ENCODE results near the gene SIK3.

The SIK3 gene

DNA sequence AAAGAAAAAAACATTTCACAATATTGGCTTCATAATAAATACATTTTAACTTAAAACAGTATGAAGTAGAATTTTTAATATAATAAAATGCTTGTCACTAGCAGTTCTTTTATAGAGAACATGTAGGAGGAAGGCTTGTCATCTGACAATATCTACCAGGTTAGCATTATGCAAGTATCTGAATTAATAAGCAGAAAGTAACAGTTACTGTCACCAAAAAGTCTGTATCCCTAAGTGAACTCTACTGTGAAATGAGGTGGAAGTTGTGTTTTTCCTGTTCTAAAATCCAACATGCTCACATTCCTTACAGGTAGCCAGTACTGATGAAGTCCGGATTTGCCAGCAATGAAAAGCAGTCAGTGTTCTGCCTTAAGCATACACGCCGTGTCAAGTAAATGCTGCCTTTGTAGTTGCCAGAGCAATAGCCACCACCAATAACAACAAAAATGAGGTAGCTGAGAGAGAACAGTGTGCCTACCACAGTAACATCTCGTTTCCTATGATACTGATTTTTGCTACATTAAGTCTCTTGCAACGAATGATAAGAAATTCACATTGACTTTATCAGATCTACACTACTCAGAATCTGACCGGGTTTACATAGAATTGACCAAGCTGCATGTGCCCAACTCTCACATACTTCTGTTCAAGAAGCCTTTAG, 95.5 kb downstream of the SIK3 start:
- DNase-seq, result no peak

DNA sequence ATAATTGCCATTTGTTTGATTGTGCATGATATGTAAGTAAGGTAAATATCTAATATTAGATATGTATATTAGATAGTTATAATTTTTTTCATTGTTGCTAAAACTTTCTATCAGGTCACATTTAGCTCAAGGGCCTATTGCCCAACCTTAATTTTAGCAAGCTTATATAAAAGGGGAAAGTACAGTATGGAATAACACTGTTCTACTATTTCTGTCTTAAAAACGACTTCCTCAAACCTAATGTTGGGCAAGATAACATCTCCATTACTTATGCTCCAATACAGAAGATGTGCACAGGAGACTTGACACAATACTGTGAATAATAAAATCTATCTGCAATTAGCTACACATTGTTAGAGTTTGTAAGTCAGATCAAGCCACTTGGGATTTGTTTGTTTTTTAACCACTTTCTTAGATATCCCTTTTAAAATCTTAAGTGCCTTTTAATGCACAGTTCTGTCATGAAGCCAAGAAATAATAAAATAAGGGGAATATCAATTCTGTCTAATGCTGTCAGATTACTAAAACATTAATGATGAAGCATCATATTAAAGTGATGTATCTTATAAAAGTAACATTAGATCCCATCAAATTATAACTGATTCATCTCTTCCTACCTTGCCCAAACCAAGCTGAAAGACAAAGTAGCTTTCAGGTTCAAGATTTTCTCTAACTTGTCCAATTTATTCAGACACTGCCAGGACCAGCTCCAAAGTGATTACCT, 98.1 kb downstream of the SIK3 start:
- no peak for DNase-seq

- no peak for DNase-seq
Observed at GRCh38 chr11:116997071-116997470, 101.2 kb downstream of the SIK3 start.

GRCh38 chr11:116994195-116994594, 104.0 kb downstream of the SIK3 start:
- DNase-seq, result no peak

GRCh38 chr11:116993599-116993998, 104.6 kb downstream of the SIK3 start:
- no peak for DNase-seq

DNA sequence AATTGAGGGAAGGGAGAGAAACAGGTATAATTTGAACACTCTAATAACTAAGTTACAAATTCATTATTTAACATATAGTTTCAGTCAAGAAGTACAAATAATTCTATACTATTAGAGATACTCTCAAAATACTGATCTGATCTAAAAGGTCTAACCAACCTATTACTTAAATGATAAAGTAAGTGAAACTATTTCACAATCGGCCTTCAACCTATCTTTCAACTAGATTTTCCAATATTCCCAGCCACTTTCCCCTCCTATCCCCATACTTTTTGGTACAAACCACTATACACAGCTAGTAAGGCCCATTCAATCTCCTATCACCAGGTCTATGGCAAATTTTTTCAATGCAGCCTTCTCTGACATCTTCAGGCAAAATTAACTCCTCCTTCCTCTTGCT, 106.7 kb downstream of the SIK3 start:
- DNase-seq, result no peak

DNA sequence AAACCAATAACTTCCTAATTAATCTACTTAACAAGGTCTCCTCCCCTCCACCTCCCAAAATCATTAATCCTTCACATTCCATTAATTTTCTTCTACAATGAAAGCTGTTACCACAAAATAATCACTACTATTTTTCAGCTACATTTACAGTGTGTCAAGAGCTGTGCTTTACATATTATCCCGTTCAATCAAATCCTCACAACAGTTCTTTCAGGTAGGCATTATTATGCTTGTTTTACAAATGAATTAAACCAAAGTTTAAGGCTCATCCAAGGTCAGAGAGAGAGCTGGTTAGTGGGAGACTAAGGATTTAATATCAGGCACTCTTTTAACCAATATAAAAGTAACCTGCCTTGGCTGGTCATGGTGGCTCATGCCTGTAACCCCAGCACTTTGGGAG, 107.4 kb downstream of the SIK3 start:
- no peak for DNase-seq

- DNase-seq, result peak in 1 of 2 experiments; percentile 46
Observed at GRCh38 chr11:116990061-116990473, 108.2 kb downstream of the SIK3 start.

DNA sequence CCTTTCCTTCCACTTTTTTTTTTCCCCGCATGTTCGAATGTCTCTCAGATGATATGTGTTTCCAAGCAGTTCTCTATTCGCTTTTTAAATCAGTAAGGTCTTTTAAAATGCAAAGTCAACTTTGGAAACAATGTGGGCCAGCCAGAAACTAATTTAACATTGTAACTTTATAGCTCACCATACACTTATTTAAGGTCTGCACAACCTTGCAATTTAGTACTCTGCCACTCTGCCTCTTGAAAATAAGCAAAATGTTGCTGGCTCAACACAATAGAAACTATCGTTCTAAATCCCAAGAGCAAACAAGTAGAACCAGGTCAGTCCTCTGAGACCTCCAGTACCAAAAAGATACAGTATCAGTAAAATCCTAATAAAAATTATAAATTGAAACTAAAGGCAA, 109.0 kb downstream of the SIK3 start:
- no peak for DNase-seq

DNA sequence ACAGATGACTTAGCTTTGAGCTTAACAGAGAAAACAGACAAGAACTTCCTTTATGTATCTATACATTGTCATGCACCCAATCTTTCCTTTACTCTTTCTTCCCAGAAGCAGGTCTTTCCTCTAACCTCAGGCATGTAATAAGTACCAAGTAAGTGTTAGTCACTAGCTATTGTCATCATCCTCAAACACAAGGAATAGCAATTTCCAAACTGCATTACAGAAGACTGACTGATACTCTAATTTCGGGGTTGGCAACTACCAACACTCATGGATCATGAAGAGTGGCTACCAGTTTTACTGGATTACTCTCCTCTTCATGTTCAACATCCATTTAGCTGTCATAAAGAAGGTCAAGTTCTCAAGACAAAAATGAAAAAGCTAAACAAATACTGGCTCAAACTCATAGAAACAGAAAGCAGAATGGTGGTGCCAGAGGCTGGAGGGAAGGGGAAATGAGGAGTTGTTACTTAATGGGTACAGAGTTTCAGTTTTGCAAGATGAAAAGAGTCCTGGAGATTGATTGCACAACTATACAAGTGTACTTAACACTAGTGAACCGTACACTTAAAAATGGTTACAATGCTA, 111.6 kb downstream of the SIK3 start:
- no peak for DNase-seq

DNA sequence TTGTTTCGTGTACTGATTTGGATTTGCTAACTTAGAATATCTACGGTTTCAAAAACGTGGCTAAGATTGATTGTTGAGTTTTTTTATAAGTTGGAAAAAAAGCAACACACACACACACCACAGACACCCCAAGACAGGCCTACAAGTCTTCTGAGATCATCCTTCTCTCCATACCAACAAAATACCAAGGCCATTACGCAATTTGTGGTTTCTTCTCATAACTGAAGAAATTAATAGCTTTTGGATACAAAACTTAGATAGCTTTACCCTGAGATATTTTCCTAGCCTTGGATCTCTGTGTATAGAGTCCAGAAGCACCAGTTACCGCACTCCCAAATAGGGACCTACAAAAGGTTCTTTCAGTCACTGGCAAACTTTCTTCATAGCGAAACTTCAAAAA, 113.6 kb downstream of the SIK3 start:
- DNase-seq, result no peak

DNA sequence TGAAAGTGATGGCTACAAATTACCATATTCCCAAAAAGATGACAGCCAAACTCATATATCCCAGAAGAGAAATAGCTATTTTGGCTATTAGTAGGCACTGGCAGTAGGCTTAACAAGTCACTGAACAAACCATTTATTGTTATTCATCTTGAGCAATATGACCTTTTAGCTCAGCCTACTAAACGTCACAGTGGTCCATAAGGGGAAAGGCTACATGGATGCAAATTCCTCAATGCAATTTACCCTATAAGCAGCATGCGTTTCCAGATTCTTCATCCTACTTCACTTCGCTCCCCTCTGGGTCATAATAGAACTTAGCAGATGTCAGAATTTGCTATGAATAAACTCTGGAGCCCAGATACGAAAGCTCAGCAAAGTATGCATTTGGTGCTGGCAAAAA, 114.0 kb downstream of the SIK3 start:
- DNase-seq, result no peak

DNA sequence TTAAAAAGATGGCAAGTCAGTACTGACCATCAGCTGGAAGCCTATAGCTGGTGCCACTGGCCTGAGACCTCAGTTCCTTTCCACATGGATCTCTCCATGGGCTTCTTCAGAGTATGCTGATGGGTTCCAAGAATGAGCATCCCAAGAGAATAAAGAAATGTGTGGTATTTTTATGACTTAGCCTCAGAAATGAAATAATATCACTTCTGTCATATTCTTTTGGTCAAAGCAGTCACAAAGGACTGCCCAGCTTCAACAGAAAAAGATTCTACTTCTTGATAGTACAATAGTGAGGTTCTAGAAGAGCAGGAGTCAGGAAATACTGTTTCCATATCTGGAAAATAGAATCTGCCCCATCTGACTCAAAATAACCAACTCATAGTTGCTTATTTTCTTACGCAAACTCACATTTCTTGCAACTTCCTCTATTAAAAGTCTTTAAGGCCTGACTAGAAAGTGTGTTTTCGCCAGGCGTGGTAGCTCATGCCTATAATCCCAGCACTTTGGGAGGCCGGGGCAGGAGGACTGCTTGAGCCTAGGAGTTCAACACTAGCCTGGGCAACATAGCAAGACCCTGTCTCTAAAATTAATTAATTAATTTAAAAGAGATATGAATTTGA, 116.9 kb downstream of the SIK3 start:
- no peak for DNase-seq

GRCh38 chr11:116980136-116980793, 118.0 kb downstream of the SIK3 start:
- no peak for DNase-seq

DNA sequence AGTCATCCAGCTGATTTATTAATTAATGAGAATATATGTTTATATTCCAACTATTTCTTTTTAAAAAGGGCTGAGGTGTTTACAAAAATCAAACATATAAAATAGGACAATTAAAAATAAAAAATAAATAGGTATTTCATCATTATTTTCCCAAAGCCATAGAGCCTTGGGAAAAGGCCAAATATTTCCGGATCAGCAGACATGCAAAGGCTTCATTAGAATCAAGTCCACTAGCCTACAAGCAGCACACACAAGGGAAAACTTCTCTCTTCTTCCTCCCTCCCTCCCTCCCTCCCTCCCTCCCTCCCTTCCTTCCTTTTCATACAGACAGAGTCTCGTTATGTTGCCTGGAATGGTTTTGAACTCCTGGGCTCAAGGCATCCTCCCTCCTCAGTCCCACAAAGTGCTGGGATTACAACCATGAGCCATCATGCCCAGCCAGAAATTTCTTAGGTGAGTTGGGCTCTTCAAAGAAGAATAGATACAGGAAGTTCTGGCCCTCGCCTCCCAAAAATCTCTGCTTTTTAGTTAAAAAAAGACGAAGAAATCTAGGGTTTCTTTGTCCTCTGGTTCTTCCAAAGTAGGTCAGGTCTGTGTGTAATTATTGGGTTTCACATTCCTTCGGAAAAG, 121.2 kb downstream of the SIK3 start:
- DNase-seq, result peak in 1 of 2 experiments; percentile 11

DNA sequence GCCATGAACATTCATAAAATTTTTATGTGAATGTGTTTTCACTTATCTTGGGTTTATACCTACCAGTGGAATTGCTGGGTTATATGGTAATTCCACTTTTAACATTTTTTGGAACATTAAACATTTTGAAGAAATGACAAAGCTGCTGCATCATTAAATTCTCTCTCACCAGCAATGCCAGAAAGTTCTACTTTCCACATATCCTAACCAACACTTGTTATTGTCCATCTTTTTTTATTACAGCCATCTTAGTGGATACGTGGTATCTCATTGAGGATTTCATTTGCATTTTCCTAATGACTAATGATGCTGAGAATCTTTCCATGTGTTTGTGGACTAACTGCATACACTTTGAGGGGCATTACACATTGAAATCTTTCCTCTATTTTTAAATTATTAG, 122.6 kb downstream of the SIK3 start:
- no peak for DNase-seq

DNA sequence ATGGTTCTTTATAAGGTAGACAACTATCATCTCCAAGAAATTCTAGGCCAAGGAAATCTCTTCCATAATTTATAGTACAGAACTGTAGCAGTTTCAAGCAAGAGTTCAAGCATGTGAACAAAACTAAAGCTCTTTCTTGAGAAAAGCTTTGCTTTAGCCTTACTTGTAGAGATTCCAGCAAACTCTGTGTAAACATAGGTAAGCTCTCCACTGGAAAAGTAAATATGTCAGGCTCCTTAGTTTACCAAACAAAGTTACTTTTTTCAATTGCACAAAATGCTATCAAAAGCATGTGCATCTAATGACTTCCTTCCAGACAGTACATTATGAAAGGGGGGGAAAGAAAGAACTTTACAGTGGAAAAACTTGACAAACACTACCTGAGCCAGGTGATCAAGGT, 125.0 kb downstream of the SIK3 start:
- no peak for DNase-seq

DNA sequence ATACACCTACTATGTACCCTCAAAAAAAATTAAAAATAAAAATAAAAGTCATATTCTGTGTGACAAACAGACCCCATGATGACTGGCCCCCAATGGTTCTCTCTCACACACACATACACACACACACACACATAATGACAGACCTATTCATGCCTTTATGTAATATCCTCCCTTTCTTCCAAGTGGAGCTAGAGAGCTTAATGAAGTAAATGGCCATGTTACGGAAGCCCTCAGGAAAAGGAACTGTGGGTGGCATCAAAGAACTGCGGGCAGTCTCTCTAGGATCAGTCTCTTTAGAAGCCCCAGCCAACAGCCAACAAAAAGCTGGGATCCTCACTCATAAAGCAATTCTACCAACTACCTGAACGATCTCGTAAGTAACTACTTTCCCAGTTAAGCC, 125.5 kb downstream of the SIK3 start:
- no peak for DNase-seq

DNA sequence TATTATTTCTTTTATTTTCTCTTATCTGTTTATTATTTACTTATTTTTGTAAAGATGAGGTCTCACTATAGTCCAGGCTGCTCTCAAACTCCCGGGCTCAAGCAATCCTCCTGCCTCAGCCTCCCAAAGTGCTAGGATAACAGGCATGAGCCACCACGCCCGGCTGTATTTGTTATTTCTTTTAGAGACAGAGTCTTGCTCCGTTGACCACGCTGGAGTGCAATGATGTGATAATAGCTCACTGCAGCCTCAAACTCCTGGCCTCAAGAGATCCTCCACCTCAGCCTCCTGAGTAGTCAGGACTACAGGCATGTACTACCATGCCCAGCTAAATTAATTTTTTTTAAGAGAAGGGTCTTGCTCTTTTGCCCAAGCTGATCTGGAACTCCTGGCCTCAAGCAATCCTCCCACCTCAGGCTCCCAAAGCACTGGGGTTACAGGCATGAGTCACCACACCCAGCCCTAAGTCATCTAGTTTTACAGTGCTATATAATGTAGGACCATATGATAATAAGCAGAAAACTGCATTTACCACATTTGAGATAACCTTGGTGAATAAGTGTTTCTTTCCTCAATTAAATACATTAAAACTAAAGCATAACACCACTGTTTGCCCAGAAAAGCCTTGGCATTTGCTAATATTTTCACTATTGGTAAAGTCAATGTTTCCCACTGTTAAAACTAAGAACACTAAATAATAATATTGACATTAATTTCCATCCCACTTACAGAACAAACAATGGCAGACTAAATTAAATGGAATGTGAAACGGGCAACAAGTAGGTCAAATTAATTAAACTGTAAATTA, 127.5 kb downstream of the SIK3 start:
- DNase-seq, result no peak

- no peak for DNase-seq
Observed at GRCh38 chr11:116969694-116970093, 128.5 kb downstream of the SIK3 start.

GRCh38 chr11:116964269-116964668, 134.0 kb downstream of the SIK3 start:
- DNase-seq, result no peak

DNA sequence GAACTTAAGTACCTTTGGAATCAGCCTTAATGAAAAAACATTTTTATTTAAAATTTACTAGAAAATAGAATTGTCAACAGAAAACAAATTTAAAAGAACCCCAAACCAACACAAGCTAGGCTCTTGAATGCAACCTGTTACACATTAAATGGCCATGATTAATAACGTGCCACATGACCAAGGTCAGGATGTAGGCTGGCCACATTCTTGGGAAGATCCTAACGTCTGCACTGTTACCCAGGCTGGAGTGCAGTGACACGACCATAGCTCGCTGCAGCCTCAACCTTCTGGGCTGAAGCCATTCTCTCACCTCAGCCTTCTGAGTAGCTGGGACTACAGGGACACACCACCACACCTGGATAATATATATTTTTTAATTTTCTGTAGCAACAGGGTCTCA, 134.4 kb downstream of the SIK3 start:
- DNase-seq, result no peak
